Left lung (tissue), 10 donors: ENCODE data around the gene SECISBP2L. TPM values are rescaled to one million over a fixed set of nuclear protein-coding genes. Genes with fewer than 3 reads are reported as not detected.

Experiments
- ATAC-seq: fragments of 200-7000 bp; cut with Tn5 transposase; one replicate; pipeline ENCODE4 v1.9.1; 2020; ENCODE audit warnings: moderate library complexity
- DNase-seq, 4 donors: peaks; one replicate each; pipeline ENCODE4 v3.0.0-alpha.2; 2013 to 2020
- H3K27ac ChIP-seq, 2 donors: fragments of 200-600 bp; sonication (generic) in 1 of 2; one replicate each; pipeline versions ENCODE4 v1.5.0 to v1.8.0; 2020 to 2021
- H3K27me3 ChIP-seq, 2 donors: fragments of 200-600 bp; sonication (generic) in 1 of 2; one replicate each; pipeline versions ENCODE4 v1.5.0 to v1.8.0; 2020 to 2021
- H3K36me3 ChIP-seq, 2 donors: fragments of 200-600 bp; sonication (generic) in 1 of 2; one replicate each; pipeline versions ENCODE4 v1.5.0 to v1.8.0; 2020 to 2021
- H3K4me1 ChIP-seq, 2 donors: fragments of 200-600 bp; one replicate each; pipeline ENCODE4 v1.8.0; 2021
- H3K4me3 ChIP-seq, 2 donors: fragments of 200-600 bp; sonication (generic) in 1 of 2; one replicate each; pipeline versions ENCODE4 v1.5.0 to v1.8.0; 2020 to 2021; ENCODE audit warnings: mild to moderate bottlenecking in 1 of 2
- H3K9me3 ChIP-seq, 2 donors: fragments of 200-600 bp; sonication (generic) in 1 of 2; one replicate each; pipeline versions ENCODE4 v1.5.0 to v1.8.0; 2020 to 2021
- CTCF ChIP-seq, 2 donors: fragments of 200-600 bp; sonication (generic) in 1 of 2; IDR thresholded peaks; one replicate each; pipeline versions ENCODE4 v1.5.0 to v1.8.0; 2021; ENCODE audit warnings: antibody characterized with exemption in 2 of 2
- intact Hi-C, 2 donors: fragments of 100-400 bp; cut with DNase I; formaldehyde crosslinking; loops; one replicate each; pipeline versions ENCODE4 v1.11.2 to v1.14.2; 2022
- polyA plus RNA-seq, 6 donors: library from polyadenylated mRNA; unstranded; fragments of 120-200 nt; gene quantifications; one replicate each; pipeline ENCODE4 v1.2.1, GENCODE V29; 2013; ENCODE audit not compliant: insufficient read length in 6 of 6
- total RNA-seq, 2 donors: library from RNA; stranded (reverse); fragmentation: NEBNext Ultra II Directional; extraction: Animal tissue kit (Norgen Biotek cat#: 25700); gene quantifications; one replicate each; pipeline ENCODE4 v1.2.1, GENCODE V29; 2021
- donor health status: DM: no; HTN: yes; CAD: no.
- donor health status: DM: no; HTN: no; CAD: no.

The SECISBP2L gene
- total and polyA plus RNA-seq, 8 donors = 69.6 to 106 (median 76.7) TPM

DNA sequence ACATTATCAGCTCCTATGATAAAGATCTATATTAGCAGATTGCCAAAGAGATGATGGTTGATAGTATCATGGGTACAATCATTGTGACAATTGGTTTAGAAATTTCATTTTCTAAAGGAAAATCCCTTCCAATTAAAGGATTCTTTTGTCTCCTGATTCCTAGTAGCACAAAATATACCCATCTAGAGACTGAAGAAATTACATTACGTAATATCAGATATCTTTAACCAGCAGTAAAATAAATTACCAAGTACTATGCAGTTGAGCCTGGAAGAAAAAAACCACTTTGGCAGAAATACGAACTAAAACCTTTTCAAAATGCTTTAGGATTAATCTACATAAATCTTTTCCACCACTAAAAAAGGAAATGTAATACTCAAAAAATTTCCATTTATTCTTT, 46.9 kb downstream of the SECISBP2L start:
- Histone ChIP-seq H3K9me3 (no peaks in the 10 kb centered on the region), H3K4me1 (no peaks in the 10 kb centered on the region), H3K27ac (no peak overlapping the region), H3K27me3 (no peaks in the 10 kb centered on the region), H3K4me3 (no peak overlapping the region), H3K36me3 (peaks cover 0 to 60% of the 10 kb centered on the region in 2 donors)
- ATAC-seq = no peak
- intact Hi-C loops = no loop called here
- DNase-seq = no peak
- no peak for TF ChIP-seq CTCF (IDR thresholded peaks at IDR 0.05)

DNA sequence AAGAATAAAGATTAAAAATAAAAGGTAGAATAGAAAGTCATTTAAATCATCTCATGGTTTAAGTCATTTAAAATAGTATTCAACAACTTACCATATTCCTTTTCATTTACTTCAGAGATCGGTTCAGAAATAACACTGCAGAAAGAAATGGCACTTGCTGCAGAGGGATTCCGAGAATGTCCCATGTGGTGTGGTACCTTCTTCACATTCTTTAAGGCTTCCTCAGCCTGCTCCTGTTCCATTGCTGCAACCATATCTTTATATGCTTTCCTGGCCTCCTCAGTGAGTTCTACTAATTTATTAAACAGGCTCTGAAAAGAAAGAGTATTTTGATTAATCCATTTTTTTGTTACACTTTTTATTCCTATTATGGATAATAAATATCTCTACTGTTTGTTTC, 50.0 kb downstream of the SECISBP2L start:
- no peak overlapping the region for H3K27ac ChIP-seq
- H3K27me3 ChIP-seq = no peaks in the 10 kb centered on the region
- TF ChIP-seq CTCF (IDR thresholded peaks at IDR 0.05) = no peak
- H3K4me1 ChIP-seq = no peaks in the 10 kb centered on the region
- DNase-seq (no peak), ATAC-seq (no peak)
- H3K36me3 ChIP-seq = peaks cover 5 to 80% of the 10 kb centered on the region in 2 donors
- no peaks in the 10 kb centered on the region for H3K9me3 ChIP-seq
- H3K4me3 ChIP-seq = no peak overlapping the region
- intact Hi-C loops = no loop called here

DNA sequence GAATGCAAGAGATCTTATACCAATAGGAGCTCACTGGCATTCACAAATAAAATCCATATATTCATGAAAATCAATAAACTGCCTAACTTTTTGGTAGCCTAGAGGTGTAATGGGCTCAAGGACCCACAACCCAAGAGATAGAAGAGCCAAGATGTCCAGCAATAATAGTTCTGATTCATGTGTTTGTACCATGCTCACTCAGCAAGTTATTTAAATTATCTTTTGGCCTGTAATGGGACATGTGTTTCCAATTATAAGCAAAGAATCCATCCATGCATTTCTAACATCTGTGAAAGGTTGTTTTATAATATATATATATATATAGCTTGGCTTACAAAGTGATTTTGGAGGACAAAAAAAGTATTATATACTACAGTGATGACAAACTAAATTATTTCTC, 52.9 kb downstream of the SECISBP2L start:
- H3K4me1 ChIP-seq = no peaks in the 10 kb centered on the region
- intact Hi-C loops = no loop called here
- peaks cover 5 to 73% of the 10 kb centered on the region in 2 donors for H3K36me3 ChIP-seq
- ATAC-seq = no peak
- H3K9me3 ChIP-seq = no peaks in the 10 kb centered on the region
- no peak for DNase-seq
- H3K27ac ChIP-seq = no peak overlapping the region
- H3K27me3 ChIP-seq = no peaks in the 10 kb centered on the region
- H3K4me3 ChIP-seq = no peak overlapping the region
- no peak for TF ChIP-seq CTCF (IDR thresholded peaks at IDR 0.05)

DNA sequence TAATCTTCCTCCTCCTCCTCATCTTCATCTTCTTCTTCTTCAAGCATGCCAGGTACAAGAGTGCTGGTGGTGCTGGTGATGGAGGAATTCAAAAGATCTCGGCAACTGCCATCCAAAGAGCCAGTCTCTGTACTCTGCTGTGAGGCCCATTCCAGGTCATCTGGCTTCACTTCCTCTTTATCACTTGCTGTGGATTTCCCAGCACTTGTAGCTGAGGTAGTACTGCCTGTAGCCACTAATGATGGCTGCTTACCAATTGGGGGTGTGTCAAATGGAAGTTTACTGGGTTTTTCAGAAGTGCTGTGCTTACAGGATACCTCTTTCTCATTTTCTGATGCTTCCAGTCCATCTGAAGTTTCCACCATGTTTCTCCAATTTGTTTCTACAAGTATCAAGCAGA, 53.7 kb downstream of the SECISBP2L start:
- Histone ChIP-seq H3K36me3 (peaks cover 5 to 65% of the 10 kb centered on the region in 2 donors), H3K27me3 (no peaks in the 10 kb centered on the region), H3K27ac (no peak overlapping the region), H3K4me1 (no peaks in the 10 kb centered on the region), H3K9me3 (no peaks in the 10 kb centered on the region), H3K4me3 (no peak overlapping the region)
- ATAC-seq (peak; percentile 48), DNase-seq (no peak)
- TF ChIP-seq CTCF (IDR thresholded peaks at IDR 0.05) = no peak
- intact Hi-C loops = no loop called here

DNA sequence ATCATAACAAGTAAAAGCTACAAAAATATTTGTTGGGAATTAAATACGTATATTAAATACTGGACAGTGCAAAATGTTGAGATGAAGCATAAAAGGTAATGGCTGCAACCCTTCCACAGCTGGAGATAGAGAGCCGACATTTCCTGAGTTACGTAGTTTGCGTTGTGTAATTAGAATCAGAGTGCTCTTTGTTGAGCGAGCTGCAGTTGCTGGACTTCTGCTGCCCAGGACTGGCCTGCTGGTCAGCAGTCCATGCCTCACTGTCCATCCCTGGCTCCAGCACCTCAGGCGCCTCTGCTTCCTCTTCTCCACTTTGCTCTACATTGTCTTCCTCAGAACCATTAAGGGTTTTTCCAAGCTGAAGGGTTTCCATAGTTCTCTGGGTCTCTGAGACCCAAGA, 54.1 kb downstream of the SECISBP2L start:
- no peak for DNase-seq
- no peak for ATAC-seq
- intact Hi-C loops = no loop called here
- Histone ChIP-seq H3K27ac (no peak overlapping the region), H3K27me3 (no peaks in the 10 kb centered on the region), H3K4me1 (no peaks in the 10 kb centered on the region), H3K4me3 (no peak overlapping the region), H3K36me3 (peaks cover 5 to 61% of the 10 kb centered on the region in 2 donors), H3K9me3 (no peaks in the 10 kb centered on the region)
- no peak for TF ChIP-seq CTCF (IDR thresholded peaks at IDR 0.05)
